ENCODE data around the gene AMIGO1.
A peak's percentile ranks its signal among the peaks of the same experiment; 100 is the strongest.
"Not testable (repeated sequence)": the region's sequence is repeated elsewhere in the genome, so short reads cannot be mapped to it uniquely, and the experiment has no call there.

Gene AMIGO1

DNA sequence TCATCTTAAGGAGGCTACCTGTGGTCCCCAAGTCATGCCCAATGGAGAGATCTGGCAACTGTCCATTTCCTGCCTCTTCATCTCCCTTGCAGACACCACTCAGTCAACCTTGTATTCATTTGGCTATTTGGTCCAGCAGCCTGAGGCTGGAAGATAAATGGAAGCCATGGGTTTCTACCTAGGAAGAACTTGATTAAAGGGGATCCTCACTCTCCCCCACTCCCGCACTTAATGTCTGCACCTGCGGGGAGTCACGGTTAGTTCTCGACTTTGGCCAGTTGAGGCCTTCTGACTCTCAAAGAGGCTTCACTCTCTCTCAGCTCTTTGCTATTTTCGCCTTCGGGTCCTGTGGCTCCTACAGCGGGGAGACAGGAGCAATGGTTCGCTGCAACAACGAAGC lies 34.3 kb downstream of the AMIGO1 start:
- H3K4me3 ChIP-seq (ENCODE audit: low read depth, low read length): no peak overlapping the region
- no peaks in the 10 kb centered on the region for H3K36me3 ChIP-seq (ENCODE audit: control insufficient read depth, insufficient read depth, low read length)
- H3K4me1 ChIP-seq (ENCODE audit: control insufficient read depth, insufficient read depth, low read length): no peaks in the 10 kb centered on the region
- no peaks in the 10 kb centered on the region for H3K9me3 ChIP-seq (ENCODE audit: control insufficient read depth, insufficient read depth, low read length)
- no peak overlapping the region for H3K9ac ChIP-seq (ENCODE audit: low read depth, low read length)
- H3K27me3 ChIP-seq (ENCODE audit: control insufficient read depth, insufficient read depth, low read length): no peaks in the 10 kb centered on the region

DNA sequence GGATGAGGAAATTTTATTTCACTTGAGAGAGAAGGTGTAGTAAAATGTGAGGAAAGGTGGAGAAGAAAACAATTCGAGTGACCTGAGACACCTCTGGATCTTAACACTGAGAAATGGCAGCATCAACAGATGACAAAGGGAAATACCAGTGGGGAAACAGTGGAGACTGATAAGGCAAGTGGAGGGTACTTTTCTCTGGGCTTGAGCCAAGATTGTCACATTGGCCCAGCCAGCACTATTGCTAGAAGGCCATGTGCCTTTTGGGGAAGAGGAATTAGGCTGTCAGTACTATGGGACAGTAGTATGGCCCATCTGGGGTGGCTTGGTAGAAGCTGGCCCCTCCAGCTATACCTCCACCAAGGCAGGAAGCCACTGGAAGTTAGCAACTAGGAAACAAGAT lies 34.8 kb downstream of the AMIGO1 start:
- Histone ChIP-seq H3K27me3 (ENCODE audit: control insufficient read depth, insufficient read depth, low read length) (no peaks in the 10 kb centered on the region), H3K4me3 (ENCODE audit: low read depth, low read length) (no peak overlapping the region), H3K9me3 (ENCODE audit: control insufficient read depth, insufficient read depth, low read length) (no peaks in the 10 kb centered on the region), H3K36me3 (ENCODE audit: control insufficient read depth, insufficient read depth, low read length) (no peaks in the 10 kb centered on the region), H3K9ac (ENCODE audit: low read depth, low read length) (no peak overlapping the region), H3K4me1 (ENCODE audit: control insufficient read depth, insufficient read depth, low read length) (no peaks in the 10 kb centered on the region)

DNA sequence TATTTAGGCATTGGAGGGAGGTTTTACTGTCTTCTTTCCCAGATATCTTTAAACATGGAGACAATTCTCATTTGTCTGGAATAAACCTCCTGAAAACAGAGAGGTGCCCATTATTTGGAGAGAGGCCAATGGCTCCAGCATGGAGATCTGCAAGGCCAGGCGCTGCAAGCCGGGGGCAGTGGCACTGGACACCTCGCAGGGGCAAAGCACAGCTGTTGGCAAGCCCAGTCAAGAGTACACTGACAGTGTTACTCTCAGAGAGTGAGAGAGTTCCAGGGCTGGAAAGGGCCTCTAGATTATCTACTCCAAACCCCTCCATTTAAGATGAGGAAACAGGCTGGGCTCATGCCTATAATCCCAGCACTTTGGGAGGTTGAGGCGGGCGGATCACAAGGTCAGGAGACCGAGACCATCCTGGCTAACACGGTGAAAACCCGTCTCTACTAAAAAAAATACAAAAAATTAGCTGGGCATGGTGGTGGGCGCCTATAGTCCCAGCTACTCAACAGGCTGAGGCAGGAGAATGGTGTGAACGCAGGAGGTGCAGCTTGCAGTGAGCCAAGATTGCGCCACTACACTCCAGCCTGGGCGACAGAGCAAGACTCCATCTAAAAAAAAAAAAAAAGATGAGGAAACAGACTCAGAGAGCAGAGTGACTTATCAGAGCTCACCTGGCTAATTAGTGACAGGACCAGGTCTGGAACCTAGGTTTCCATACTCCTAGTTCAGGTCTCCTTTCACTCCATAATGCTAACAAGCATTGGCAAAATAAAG lies 36.1 kb downstream of the AMIGO1 start:
- not testable (repeated sequence) for H3K9me3 ChIP-seq (ENCODE audit: control insufficient read depth, insufficient read depth, low read length)

DNA sequence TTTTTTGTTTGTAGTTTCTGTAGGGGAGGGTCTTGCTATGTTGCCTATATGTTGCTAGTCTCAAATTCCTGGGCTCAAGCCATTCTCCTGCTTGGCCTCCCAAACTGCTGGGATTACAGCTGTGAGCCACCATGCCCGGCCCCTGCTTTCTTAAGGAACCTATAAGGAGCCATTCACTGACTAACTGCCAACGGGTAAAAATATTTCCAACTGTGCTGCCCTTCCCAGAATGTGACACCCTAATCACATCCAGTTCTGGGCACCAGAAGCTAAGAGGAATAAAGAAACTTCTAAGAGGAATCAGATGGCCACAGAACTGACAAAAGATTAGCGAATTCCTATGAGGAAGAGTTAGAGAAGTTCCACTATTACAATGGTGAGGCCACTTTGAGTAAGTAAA lies 36.7 kb downstream of the AMIGO1 start:
- Histone ChIP-seq H3K9me3 (ENCODE audit: control insufficient read depth, insufficient read depth, low read length) (no peaks in the 10 kb centered on the region), H3K4me1 (ENCODE audit: control insufficient read depth, insufficient read depth, low read length) (peaks cover 12% of the 10 kb centered on the region), H3K9ac (ENCODE audit: low read depth, low read length) (no peak overlapping the region), H3K36me3 (ENCODE audit: control insufficient read depth, insufficient read depth, low read length) (no peaks in the 10 kb centered on the region), H3K27me3 (ENCODE audit: control insufficient read depth, insufficient read depth, low read length) (peaks cover 10% of the 10 kb centered on the region), H3K4me3 (ENCODE audit: low read depth, low read length) (no peak overlapping the region)

More for the DNA sequence above, 36.1 kb downstream of the AMIGO1 start:
- H3K9ac ChIP-seq (ENCODE audit: low read depth, low read length); H3K4me3 ChIP-seq (ENCODE audit: low read depth, low read length); H3K4me1 ChIP-seq (ENCODE audit: control insufficient read depth, insufficient read depth, low read length); H3K27me3 ChIP-seq (ENCODE audit: control insufficient read depth, insufficient read depth, low read length); H3K36me3 ChIP-seq (ENCODE audit: control insufficient read depth, insufficient read depth, low read length): not testable (repeated sequence)

DNA sequence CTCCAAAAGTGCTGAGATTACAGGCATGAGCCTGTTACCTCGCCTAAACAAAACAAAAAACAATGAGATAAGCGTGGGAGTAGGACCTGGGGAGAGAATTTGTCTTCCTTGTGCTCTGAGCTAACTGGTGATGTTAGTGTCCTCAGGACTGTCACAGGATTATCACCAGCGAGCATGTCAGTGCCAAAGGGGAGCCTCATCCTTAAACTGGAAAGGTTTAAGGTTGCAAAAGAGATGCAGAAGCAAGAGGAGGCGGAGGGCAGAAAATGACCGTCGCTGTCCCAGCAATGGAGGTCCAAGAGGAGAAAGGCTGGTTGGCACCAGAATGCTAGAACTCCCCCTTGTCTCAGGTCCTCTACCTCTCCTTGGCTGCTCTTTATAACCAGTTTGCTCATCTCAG lies 39.3 kb downstream of the AMIGO1 start:
- Histone ChIP-seq H3K4me3 (ENCODE audit: low read depth, low read length) (no peak overlapping the region), H3K4me1 (ENCODE audit: control insufficient read depth, insufficient read depth, low read length) (peaks cover 14% of the 10 kb centered on the region), H3K27me3 (ENCODE audit: control insufficient read depth, insufficient read depth, low read length) (peaks cover 24% of the 10 kb centered on the region), H3K36me3 (ENCODE audit: control insufficient read depth, insufficient read depth, low read length) (no peaks in the 10 kb centered on the region), H3K9ac (ENCODE audit: low read depth, low read length) (no peak overlapping the region), H3K9me3 (ENCODE audit: control insufficient read depth, insufficient read depth, low read length) (no peaks in the 10 kb centered on the region)

DNA sequence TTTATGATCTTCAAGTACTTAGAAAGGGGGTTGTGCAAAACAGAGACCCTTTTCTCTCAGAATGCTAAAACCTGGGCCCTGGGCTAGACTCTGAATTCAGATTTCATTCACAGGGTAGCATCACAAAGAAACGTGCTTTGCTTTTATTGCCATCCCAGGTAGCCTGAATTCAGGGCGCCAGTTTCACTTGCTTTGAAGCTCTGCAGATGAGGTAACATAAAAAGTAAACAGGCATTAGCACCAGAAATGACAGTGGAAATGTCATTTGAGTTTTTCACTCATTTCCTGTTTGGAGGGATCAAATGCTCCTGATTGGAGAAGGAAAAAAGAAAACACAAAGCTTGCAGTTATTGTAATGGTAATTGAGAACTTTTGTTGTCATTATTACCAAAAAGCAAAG lies 40.6 kb downstream of the AMIGO1 start:
- Histone ChIP-seq H3K9ac (ENCODE audit: low read depth, low read length) (no peak overlapping the region), H3K36me3 (ENCODE audit: control insufficient read depth, insufficient read depth, low read length) (no peaks in the 10 kb centered on the region), H3K4me3 (ENCODE audit: low read depth, low read length) (no peak overlapping the region), H3K9me3 (ENCODE audit: control insufficient read depth, insufficient read depth, low read length) (no peaks in the 10 kb centered on the region), H3K27me3 (ENCODE audit: control insufficient read depth, insufficient read depth, low read length) (peaks cover 36% of the 10 kb centered on the region), H3K4me1 (ENCODE audit: control insufficient read depth, insufficient read depth, low read length) (peaks cover 14% of the 10 kb centered on the region)

DNA sequence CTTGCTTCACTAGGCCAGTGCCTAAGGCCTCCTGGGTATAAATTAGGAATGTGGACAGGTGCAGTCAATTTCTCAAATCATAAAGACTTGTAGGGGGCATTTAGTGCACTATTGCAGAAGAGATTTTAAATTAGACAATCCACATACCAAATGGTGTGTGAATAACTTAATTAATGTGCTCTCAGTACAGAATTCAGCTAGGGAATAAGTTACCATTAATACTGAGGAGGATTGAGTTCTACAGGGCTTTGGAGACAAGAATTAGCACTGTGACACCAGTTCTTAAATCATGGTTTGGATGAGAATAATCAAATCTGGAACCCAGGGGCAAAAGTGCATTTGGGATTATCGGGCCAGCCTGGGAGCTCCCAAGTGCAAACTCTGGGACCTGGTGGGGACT lies 41.5 kb downstream of the AMIGO1 start:
- Histone ChIP-seq H3K9me3 (ENCODE audit: control insufficient read depth, insufficient read depth, low read length) (no peaks in the 10 kb centered on the region), H3K9ac (ENCODE audit: low read depth, low read length) (no peak overlapping the region), H3K4me1 (ENCODE audit: control insufficient read depth, insufficient read depth, low read length) (peaks cover 14% of the 10 kb centered on the region), H3K4me3 (ENCODE audit: low read depth, low read length) (peak overlapping the region; percentile 68), H3K27me3 (ENCODE audit: control insufficient read depth, insufficient read depth, low read length) (peaks cover 39% of the 10 kb centered on the region), H3K36me3 (ENCODE audit: control insufficient read depth, insufficient read depth, low read length) (no peaks in the 10 kb centered on the region)

DNA sequence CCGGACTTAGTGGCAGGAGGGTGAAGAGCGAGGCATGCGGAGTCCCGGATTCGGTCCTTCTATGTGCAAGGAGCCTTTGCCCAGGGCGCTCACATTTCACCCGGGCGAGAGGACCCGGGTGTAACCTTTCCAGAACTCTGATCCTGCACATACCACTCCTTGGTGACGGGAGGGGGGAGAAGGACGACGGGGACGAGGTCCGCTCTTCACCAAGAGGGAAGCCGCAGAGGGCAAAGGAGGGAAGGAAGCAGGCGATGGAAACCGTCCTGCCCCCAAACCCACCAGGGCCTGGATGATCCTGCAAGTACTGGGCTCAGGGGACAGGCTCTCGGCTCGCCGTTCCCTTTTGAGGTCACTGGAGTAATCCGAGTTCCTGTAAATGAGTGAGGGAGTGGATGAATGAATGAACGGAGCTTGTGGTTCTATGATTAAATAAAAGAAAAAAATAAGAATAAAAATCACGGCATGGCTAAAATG lies 42.2 kb downstream of the AMIGO1 start:
- Histone ChIP-seq H3K4me1 (ENCODE audit: control insufficient read depth, insufficient read depth, low read length) (peaks cover 14% of the 10 kb centered on the region), H3K9ac (ENCODE audit: low read depth, low read length) (no peak overlapping the region), H3K4me3 (ENCODE audit: low read depth, low read length) (peak overlapping the region; percentile 68), H3K36me3 (ENCODE audit: control insufficient read depth, insufficient read depth, low read length) (no peaks in the 10 kb centered on the region), H3K9me3 (ENCODE audit: control insufficient read depth, insufficient read depth, low read length) (no peaks in the 10 kb centered on the region), H3K27me3 (ENCODE audit: control insufficient read depth, insufficient read depth, low read length) (peaks cover 39% of the 10 kb centered on the region)

DNA sequence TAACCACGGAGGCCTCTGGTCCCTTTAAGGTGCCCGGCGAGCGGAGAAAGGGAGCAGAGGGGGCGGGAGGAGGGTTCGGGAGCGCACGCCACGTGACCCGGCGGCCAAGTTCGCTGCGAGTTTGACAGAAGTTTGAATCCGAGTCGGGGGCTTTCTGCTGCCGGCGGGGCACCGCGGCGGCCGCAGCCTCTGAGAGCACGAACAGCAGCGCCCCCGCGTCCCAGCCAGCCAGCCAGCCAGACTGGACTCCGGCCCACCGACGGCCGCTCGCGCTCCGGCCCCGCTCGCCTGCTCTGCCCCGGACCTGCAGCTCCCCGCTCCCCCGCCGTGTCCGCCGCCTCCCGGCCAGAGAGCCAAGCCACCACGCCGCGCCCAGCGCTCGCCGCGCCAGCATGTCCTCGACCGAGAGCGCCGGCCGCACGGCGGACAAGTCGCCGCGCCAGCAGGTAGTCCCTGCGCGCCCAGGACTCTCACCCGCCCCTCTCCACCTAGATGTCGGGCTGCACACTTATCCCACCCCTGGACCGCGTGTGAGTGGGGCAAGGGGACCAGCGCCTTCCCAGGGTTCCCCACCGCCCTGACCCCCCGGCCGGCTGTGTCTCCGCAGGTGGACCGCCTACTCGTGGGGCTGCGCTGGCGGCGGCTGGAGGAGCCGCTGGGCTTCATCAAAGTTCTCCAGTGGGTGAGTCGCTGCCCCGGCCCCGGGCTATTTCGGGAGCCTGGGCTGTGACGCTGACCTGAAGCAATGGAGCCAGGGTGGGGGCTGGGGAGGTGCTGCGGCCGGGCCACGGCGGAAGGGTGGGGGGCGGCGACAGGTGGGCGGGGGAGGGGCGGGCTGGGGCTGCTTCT lies 42.9 kb downstream of the AMIGO1 start, which contains the start of gene SYPL2:
Gene SYPL2 (plus strand): TSS at position 95 of the 849 bp plus-strand sequence. CDS start 298 bp downstream, at position 393.
- H3K4me1 ChIP-seq (ENCODE audit: control insufficient read depth, insufficient read depth, low read length): peaks cover 14% of the 10 kb centered on the region
- no peaks in the 10 kb centered on the region for H3K9me3 ChIP-seq (ENCODE audit: control insufficient read depth, insufficient read depth, low read length)
- H3K27me3 ChIP-seq (ENCODE audit: control insufficient read depth, insufficient read depth, low read length): peaks cover 39% of the 10 kb centered on the region
- peak within 1 kb of the TSS; percentile 72 for H3K4me3 ChIP-seq (ENCODE audit: low read depth, low read length)
- no peaks in the 10 kb centered on the region for H3K36me3 ChIP-seq (ENCODE audit: control insufficient read depth, insufficient read depth, low read length)
- no peak within 1 kb of the TSS for H3K9ac ChIP-seq (ENCODE audit: low read depth, low read length)

DNA sequence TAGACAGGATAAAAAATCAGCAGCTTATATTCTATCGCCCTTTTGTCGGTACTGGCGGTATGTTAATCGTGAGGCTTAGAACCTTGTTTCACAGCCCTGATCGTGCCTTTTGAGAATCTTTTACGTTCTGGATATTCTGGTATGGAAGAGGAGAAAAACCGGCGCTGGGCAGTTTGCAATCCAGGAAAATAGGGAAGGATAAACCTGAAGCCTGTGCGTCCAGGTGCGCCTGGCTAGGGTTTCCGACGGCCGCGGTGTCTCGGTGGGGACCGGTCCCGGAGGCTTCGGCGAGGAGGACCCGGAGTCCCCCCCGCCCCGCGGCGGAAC lies 43.4 kb downstream of the AMIGO1 start:
- no peak overlapping the region for H3K9ac ChIP-seq (ENCODE audit: low read depth, low read length)
- H3K36me3 ChIP-seq (ENCODE audit: control insufficient read depth, insufficient read depth, low read length): no peaks in the 10 kb centered on the region
- peaks cover 39% of the 10 kb centered on the region for H3K27me3 ChIP-seq (ENCODE audit: control insufficient read depth, insufficient read depth, low read length)
- H3K4me3 ChIP-seq (ENCODE audit: low read depth, low read length): peak overlapping the region; percentile 72
- no peaks in the 10 kb centered on the region for H3K9me3 ChIP-seq (ENCODE audit: control insufficient read depth, insufficient read depth, low read length)
- peaks cover 14% of the 10 kb centered on the region for H3K4me1 ChIP-seq (ENCODE audit: control insufficient read depth, insufficient read depth, low read length)

DNA sequence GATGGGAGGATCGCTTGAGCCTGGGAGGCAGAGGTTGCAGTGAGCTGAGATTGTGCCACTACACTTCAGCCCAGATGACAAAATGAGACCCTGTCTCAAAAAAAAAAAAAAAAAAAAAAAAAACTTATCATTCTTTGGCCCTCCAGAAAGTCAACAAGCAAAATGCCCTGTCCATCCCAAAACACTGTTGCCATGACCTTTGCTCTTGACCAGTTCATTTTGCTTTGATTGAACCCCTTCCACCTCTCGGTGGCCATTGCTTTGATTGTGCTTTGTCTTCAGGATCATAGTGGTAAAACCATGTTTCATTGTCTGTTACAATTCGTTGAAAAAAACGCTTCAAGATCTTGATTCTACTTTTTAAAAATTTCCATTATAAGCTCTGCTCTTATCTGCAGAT lies 51.7 kb downstream of the AMIGO1 start:
- Histone ChIP-seq H3K4me1 (ENCODE audit: control insufficient read depth, insufficient read depth, low read length) (no peaks in the 10 kb centered on the region), H3K4me3 (ENCODE audit: low read depth, low read length) (no peak overlapping the region), H3K9me3 (ENCODE audit: control insufficient read depth, insufficient read depth, low read length) (peaks cover 3% of the 10 kb centered on the region), H3K36me3 (ENCODE audit: control insufficient read depth, insufficient read depth, low read length) (no peaks in the 10 kb centered on the region), H3K27me3 (ENCODE audit: control insufficient read depth, insufficient read depth, low read length) (no peaks in the 10 kb centered on the region), H3K9ac (ENCODE audit: low read depth, low read length) (no peak overlapping the region)

Measured in iPS-15b (cell line).